HUES6 (cell line): ENCODE measurements around the gene CDK14.

Experiments used
- H3K27ac ChIP-seq: 2 replicates; pipeline ENCODE4 v1.7.0; 2013; ENCODE audit warnings: low read depth, mild to moderate bottlenecking, low read length, inconsistent platforms
- H3K27me3 ChIP-seq: 2 replicates; pipeline ENCODE4 v1.6.1; 2013; ENCODE audit warnings: low read length; ENCODE audit not compliant: control insufficient read depth, insufficient read depth
- H3K36me3 ChIP-seq: 2 replicates; pipeline ENCODE4 v1.6.1; 2013; ENCODE audit warnings: low read length; ENCODE audit not compliant: control insufficient read depth, insufficient read depth
- H3K4me1 ChIP-seq: 2 replicates; pipeline ENCODE4 v1.6.1; 2013; ENCODE audit warnings: low read length; ENCODE audit not compliant: control insufficient read depth, insufficient read depth
- H3K4me3 ChIP-seq: 2 replicates; pipeline ENCODE4 v1.5.1; 2013; ENCODE audit warnings: low read depth, low read length
- H3K9ac ChIP-seq: one replicate; pipeline ENCODE4 v1.6.1; 2013; ENCODE audit warnings: mild to moderate bottlenecking, low read length
- H3K9me3 ChIP-seq: 2 replicates; pipeline ENCODE4 v1.6.1; 2013; ENCODE audit warnings: low read depth, low read length; ENCODE audit not compliant: control insufficient read depth, insufficient read depth

The CDK14 gene

DNA sequence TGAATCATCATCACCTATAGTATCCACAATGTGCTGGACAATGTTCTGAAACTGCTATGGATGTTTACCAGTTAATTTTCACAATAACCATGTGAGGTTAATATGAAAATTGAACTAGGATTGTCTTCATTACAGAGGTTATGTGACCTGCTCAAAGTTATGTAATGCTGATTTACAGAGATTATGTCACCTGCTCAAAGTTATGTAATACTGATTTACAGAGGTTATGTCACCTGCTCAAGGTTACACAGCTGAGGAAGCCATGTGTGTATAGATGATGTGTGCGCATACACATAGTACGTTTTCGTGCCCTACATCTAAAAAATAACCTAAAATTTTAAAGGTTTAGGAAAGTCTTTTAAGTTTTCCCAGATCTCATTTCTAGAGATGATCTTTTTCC, 298.0 kb downstream of the CDK14 start:
- Histone ChIP-seq H3K27ac (no peak overlapping the region), H3K9ac (no peak overlapping the region), H3K36me3 (no peaks in the 10 kb centered on the region), H3K9me3 (no peaks in the 10 kb centered on the region), H3K27me3 (no peaks in the 10 kb centered on the region), H3K4me1 (peaks cover 9% of the 10 kb centered on the region; the same call in 1 of the 2 replicates), H3K4me3 (no peak overlapping the region)

DNA sequence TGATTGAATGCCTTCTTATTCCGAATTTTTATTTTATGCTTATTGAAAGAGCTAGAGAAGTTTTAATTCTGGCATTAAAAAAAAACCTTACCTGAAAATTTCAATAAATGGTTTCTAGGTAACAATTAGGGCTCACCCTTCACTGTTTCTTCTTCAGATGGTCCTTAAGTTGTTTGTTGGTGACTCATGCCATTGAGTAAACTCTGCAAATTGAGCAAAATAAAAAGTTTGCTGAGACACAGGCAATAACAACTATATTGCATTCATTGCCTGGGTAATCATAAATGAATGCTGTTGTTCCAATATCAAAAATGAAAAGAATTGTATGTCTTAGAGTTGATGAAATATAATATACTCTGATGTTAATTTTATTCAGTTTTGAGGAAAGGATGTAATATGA, 300.3 kb downstream of the CDK14 start:
- H3K9ac ChIP-seq = no peak overlapping the region
- H3K4me3 ChIP-seq = no peak overlapping the region
- no peaks in the 10 kb centered on the region for H3K9me3 ChIP-seq
- no peaks in the 10 kb centered on the region for H3K36me3 ChIP-seq
- H3K4me1 ChIP-seq = peaks cover 8% of the 10 kb centered on the region; the same call in 1 of the 2 replicates
- no peak overlapping the region for H3K27ac ChIP-seq
- H3K27me3 ChIP-seq = no peaks in the 10 kb centered on the region

DNA sequence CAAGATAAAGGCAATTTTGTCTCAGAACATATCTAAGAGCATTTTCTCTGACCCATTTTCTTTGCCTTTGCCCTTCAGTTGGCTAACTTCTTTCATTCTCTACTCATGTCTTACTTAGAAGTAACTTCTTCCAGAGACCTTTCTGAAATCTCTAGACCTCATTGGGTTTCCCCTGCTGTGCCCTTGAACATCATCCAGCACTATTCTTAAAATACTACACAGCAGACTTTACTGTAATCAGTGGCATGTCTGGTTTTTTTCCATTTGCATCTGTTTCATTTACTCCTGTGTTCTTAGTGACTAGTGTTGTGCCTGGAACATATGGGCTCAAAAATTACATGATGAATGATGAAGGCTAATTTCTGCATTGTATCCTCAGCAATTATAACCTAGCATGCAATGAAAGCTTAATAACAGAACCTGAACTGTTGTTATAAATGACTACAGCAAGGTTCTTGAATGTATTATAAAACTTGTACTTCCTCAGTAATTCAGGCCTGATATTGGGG, 301.9 kb downstream of the CDK14 start:
- Histone ChIP-seq H3K36me3 (no peaks in the 10 kb centered on the region), H3K4me3 (no peak overlapping the region), H3K27me3 (no peaks in the 10 kb centered on the region), H3K9ac (no peak overlapping the region), H3K9me3 (no peaks in the 10 kb centered on the region), H3K4me1 (no peaks in the 10 kb centered on the region), H3K27ac (no peak overlapping the region)

DNA sequence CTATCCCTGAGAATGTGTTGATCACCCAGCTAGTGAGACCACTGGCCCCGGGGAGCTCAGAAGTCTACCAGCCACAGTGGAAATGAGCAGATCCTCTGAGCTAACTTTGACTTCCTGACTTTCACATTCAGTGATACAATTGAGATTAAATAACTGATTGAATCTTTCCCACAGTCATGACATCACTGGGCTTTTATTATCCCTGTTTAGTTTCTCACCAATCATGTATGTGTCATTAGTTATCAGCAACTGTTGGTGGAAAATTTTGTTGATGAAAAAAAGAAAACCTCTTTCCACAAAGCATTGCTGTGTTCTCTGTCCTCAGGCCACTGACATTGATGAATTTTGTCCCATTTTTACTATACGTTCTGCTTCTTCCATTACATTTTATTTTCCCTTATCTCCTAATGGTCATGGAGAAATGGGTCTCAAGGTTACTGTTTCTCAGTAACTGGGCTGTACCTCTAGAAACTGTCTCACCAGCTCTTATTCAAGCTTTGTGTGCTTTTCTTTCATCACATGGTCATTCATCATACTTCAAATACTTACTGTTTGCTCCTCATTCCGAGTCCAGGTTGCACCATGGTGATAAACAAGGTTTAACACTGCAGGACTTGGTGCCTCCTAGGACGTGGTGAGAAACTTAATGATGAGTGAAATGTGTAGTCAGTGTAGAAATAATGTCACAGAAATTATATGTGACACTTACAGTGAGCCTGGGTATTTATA, 304.7 kb downstream of the CDK14 start:
- Histone ChIP-seq H3K27me3 (no peaks in the 10 kb centered on the region), H3K4me3 (no peak overlapping the region)

DNA sequence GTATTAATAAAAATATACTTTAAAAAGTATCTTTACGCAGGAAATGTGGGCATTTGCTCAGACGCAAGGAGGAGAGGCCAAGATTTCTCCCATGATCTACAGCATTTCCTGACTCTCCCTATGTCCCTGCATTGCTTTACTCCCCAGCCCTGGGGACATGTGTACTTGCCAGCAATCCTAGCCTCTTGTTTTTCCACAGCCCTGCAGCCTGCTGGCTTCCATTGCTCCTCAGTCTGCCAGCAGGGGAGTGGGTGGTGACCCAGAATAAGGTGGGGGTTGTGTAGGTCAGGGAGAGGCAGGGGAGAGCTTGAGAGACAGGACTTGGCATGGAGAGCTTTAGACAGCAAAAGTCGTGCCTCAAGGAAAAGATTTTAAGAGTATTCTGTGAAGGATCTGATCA, 307.7 kb downstream of the CDK14 start:
- H3K36me3 ChIP-seq = no peaks in the 10 kb centered on the region

More for the DNA sequence above, 304.7 kb downstream of the CDK14 start:
- Histone ChIP-seq H3K36me3 (no peaks in the 10 kb centered on the region), H3K4me1 (no peaks in the 10 kb centered on the region), H3K27ac (no peak overlapping the region), H3K9me3 (no peaks in the 10 kb centered on the region), H3K9ac (no peak overlapping the region)

DNA sequence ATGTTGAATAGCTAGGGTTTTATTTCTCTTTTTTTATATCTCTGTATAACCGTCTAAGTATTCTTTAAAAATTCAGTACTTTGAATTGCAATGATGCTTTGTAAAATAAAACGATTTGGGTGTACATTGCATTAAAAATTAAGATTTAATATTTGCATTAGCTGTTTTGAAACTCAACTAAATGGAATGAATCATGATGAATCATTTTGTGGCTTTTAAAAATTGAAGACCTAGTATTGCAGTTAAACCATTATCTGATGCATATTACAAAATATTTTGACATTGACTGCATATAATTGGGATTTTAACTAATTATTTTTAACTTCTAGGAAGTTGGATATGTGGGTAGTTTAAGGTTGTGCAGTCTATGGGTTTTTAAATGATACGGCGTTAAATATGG, 314.0 kb downstream of the CDK14 start:
- Histone ChIP-seq H3K36me3 (no peaks in the 10 kb centered on the region), H3K9ac (no peak overlapping the region), H3K4me3 (no peak overlapping the region), H3K27me3 (no peaks in the 10 kb centered on the region), H3K27ac (no peak overlapping the region), H3K9me3 (no peaks in the 10 kb centered on the region), H3K4me1 (no peaks in the 10 kb centered on the region)

More for the DNA sequence above, 307.7 kb downstream of the CDK14 start:
- H3K4me1 ChIP-seq = no peaks in the 10 kb centered on the region
- H3K9me3 ChIP-seq = no peaks in the 10 kb centered on the region
- H3K27ac ChIP-seq = no peak overlapping the region
- no peaks in the 10 kb centered on the region for H3K27me3 ChIP-seq
- H3K4me3 ChIP-seq = no peak overlapping the region
- H3K9ac ChIP-seq = no peak overlapping the region

DNA sequence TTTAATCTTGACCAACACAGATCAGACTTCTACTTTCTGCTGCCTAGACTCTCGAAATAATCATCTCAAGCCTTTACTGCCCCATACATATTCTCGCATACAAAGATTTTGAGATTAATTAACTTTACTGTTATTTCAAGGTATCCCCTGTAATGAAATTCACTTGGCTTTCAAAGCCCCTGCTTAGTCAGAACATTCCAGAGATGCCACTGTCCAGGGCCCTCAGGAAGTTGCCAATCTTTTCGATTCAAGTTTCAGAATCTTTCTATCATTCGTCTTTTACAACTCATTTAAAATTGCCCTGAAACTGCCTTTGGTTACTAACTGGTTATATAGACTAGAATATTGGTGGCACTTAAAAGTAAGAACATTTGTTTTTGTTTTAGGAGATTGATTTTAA, 320.2 kb downstream of the CDK14 start:
- Histone ChIP-seq H3K9me3 (no peaks in the 10 kb centered on the region), H3K27me3 (no peaks in the 10 kb centered on the region), H3K4me3 (no peak overlapping the region), H3K9ac (no peak overlapping the region), H3K27ac (0 out of 2 replicates have a peak overlapping the region, but pooled peaks have one; percentile 27), H3K36me3 (no peaks in the 10 kb centered on the region), H3K4me1 (peaks cover 2% of the 10 kb centered on the region; the same call in 1 of the 2 replicates)

DNA sequence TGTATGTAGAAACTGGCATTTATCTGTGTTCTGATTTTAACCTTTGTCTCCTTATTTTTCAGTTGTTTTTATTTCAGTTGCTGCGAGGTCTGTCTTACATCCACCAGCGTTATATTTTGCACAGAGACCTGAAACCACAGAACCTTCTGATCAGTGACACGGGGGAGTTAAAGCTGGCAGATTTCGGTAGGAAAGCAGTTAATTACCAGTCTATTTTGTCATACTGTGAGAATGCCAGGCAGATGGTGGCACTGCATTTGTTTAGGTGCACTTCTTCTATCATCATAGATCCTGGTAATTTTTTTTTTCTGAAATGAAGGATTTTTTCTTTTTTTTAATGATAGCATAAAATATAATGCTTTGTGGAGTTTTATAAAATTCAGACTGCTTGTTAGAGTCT, 321.4 kb downstream of the CDK14 start:
- Histone ChIP-seq H3K9ac (no peak overlapping the region), H3K9me3 (no peaks in the 10 kb centered on the region), H3K27me3 (no peaks in the 10 kb centered on the region), H3K27ac (no peak overlapping the region), H3K36me3 (no peaks in the 10 kb centered on the region), H3K4me1 (peaks cover 10% of the 10 kb centered on the region; the same call in 1 of the 2 replicates), H3K4me3 (no peak overlapping the region)

DNA sequence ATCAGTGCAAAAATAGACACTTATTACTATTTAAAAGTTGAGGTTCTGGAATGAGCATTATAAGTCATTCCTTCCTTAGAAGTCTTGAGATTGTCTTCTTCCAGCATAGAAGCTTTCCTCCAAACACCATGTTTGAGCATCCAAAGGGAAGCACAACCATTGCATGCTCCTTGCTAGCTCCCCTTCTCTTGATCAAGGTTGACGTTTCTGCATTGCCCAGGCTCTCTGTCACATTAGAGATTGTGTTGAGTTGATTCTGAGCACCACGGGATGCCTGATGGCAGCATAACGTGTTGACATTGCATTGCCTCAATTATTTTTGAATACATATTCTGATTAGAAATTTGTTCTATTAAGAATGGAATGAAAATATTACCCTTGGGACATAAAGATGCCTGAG, 322.2 kb downstream of the CDK14 start:
- H3K27ac ChIP-seq = no peak overlapping the region
- no peak overlapping the region for H3K9ac ChIP-seq
- peaks cover 10% of the 10 kb centered on the region; the same call in 1 of the 2 replicates for H3K4me1 ChIP-seq
- no peaks in the 10 kb centered on the region for H3K36me3 ChIP-seq
- no peak overlapping the region for H3K4me3 ChIP-seq
- no peaks in the 10 kb centered on the region for H3K9me3 ChIP-seq
- no peaks in the 10 kb centered on the region for H3K27me3 ChIP-seq

DNA sequence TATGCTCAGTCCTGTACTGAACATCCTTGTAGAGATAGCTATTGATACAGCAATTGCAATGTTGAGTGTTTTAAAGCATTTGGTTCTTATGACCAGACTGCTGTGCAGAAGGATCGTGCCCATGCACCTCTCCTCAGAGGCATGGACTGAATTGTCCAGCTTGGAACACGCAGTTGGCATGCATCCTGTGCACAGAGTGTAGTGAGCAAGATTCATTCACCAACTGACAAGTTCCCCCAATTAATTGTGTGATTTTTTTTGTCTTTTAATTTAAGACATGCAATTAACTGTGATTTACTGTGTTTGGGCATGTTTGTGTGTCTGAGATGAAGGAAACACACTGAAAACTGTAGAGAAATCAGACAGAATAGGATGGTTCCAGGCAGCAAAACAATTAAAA, 323.7 kb downstream of the CDK14 start:
- peaks cover 10% of the 10 kb centered on the region; the same call in 1 of the 2 replicates for H3K4me1 ChIP-seq
- no peak overlapping the region for H3K27ac ChIP-seq
- H3K4me3 ChIP-seq = no peak overlapping the region
- H3K9me3 ChIP-seq = no peaks in the 10 kb centered on the region
- H3K27me3 ChIP-seq = no peaks in the 10 kb centered on the region
- no peaks in the 10 kb centered on the region for H3K36me3 ChIP-seq
- no peak overlapping the region for H3K9ac ChIP-seq

DNA sequence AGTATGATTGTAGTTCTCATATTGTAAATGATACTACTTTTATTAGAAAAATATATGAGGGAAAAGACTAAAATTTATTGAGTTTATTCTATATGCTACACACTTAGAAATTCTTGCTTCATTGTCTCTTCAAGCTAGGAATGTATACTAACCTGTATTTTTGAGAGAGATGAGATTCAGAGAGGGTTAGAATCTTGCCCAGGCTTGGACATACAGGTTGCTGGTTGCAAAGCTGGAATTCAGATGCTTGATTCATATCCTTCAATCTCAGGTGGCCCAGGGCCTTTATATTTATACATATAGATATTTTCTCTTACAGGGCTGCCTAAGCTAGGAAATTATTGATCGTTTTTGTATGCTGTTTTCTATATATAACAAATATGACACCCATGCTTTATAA, 324.2 kb downstream of the CDK14 start:
- peaks cover 10% of the 10 kb centered on the region; the same call in 1 of the 2 replicates for H3K4me1 ChIP-seq
- H3K9me3 ChIP-seq = no peaks in the 10 kb centered on the region

More for the DNA sequence above, 324.2 kb downstream of the CDK14 start:
- H3K4me3 ChIP-seq = no peak overlapping the region
- H3K36me3 ChIP-seq = no peaks in the 10 kb centered on the region
- no peak overlapping the region for H3K27ac ChIP-seq
- H3K9ac ChIP-seq = no peak overlapping the region
- H3K27me3 ChIP-seq = no peaks in the 10 kb centered on the region
